Peyer's patch (tissue), 4 donors: ENCODE results near the gene ERI2.

Experiments used
- POLR2A ChIP-seq, 2 donors: fragments of 450-650 bp; IDR thresholded peaks; one replicate each; pipeline ENCODE4 v1.5.1; 2017; ENCODE audit warnings: antibody characterized with exemption in 2 of 2, mild to moderate bottlenecking in 2 of 2, moderate library complexity in 2 of 2
- TF ChIP-seq, protein P1 (sequence below), 6 experiments: fragments of 450-650 bp in 4 of 6; fragments of 200-600 bp in 2 of 6; sonication (generic) in 1 of 6; IDR thresholded peaks; one replicate each; pipeline ENCODE4 v1.5.1; 2017 to 2019; ENCODE audit warnings: antibody characterized with exemption in 6 of 6, mild to moderate bottlenecking in 3 of 6, moderate library complexity in 1 of 6

DNA sequence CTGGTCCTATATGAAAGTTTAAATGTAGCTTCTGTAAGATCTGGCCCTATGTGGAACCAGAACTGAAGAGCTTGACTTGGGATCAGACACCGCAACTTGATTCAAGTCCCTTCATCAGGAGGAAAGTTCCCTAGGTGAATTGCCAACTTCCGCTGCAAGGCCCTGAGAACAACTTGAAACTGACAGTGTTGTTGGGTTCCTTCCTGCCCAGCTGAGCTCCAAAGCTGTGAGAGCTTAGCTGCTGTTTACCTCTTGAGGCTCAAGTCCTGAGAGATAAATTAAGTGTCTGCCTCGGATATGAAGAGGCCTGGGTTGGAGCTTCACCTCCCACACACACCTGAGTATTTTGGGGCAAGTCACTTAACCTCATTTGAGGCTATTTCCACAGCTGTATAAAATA is 44.7 kb upstream of the ERI2 start:
- TF ChIP-seq, protein P1, sequence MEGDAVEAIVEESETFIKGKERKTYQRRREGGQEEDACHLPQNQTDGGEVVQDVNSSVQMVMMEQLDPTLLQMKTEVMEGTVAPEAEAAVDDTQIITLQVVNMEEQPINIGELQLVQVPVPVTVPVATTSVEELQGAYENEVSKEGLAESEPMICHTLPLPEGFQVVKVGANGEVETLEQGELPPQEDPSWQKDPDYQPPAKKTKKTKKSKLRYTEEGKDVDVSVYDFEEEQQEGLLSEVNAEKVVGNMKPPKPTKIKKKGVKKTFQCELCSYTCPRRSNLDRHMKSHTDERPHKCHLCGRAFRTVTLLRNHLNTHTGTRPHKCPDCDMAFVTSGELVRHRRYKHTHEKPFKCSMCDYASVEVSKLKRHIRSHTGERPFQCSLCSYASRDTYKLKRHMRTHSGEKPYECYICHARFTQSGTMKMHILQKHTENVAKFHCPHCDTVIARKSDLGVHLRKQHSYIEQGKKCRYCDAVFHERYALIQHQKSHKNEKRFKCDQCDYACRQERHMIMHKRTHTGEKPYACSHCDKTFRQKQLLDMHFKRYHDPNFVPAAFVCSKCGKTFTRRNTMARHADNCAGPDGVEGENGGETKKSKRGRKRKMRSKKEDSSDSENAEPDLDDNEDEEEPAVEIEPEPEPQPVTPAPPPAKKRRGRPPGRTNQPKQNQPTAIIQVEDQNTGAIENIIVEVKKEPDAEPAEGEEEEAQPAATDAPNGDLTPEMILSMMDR (IDR thresholded peaks at IDR 0.05): no peak
- no peak for TF ChIP-seq POLR2A (IDR thresholded peaks at IDR 0.05)
